GM23248 (cell line): ENCODE measurements around the gene TCP11. TPM values are rescaled to one million over a fixed set of nuclear protein-coding genes. Genes with fewer than 3 reads are reported as not detected.

Experiments
- DNase-seq: peaks from one replicate; pipeline ENCODE4 v3.0.0-alpha.2; 2015
- H2AFZ ChIP-seq: fragments of 200-600 bp; sonication (generic); 2 replicates; pipeline ENCODE4 v1.6.1; 2016; ENCODE audit warnings: antibody characterized with exemption
- H3F3A ChIP-seq: fragments of 200-600 bp; sonication (generic); 2 replicates; pipeline ENCODE4 v1.6.1; 2016; ENCODE audit warnings: mild to moderate bottlenecking, antibody characterized with exemption, mixed run types; ENCODE audit not compliant: insufficient read depth
- H3K27ac ChIP-seq: fragments of 200-600 bp; sonication (generic); 2 replicates; pipeline ENCODE4 v1.5.1; 2016; ENCODE audit warnings: mild to moderate bottlenecking
- H3K27me3 ChIP-seq: fragments of 200-600 bp; sonication (generic); replicated peaks from 2 replicates; pipeline ENCODE4 v1.6.1; 2016; ENCODE audit warnings: mild to moderate bottlenecking; ENCODE audit not compliant: insufficient read depth
- H3K36me3 ChIP-seq: fragments of 200-600 bp; sonication (generic); 2 replicates; pipeline ENCODE4 v1.6.1; 2016; ENCODE audit warnings: low read depth, mild to moderate bottlenecking
- H3K4me1 ChIP-seq: fragments of 200-600 bp; sonication (generic); 2 replicates; pipeline ENCODE4 v1.6.1; 2016; ENCODE audit warnings: mild to moderate bottlenecking; ENCODE audit not compliant: insufficient read depth
- H3K4me2 ChIP-seq: fragments of 200-600 bp; sonication (generic); one replicate; pipeline ENCODE4 v1.6.1; 2016; ENCODE audit warnings: mild to moderate bottlenecking; ENCODE audit not compliant: unreplicated experiment
- H3K4me3 ChIP-seq: fragments of 200-600 bp; sonication (generic); 2 replicates; pipeline ENCODE4 v1.5.1; 2016; ENCODE audit warnings: mild to moderate bottlenecking
- H3K79me2 ChIP-seq: fragments of 200-600 bp; sonication (generic); 2 replicates; pipeline ENCODE4 v1.6.1; 2016; ENCODE audit warnings: mild to moderate bottlenecking; ENCODE audit not compliant: insufficient read depth
- H3K9ac ChIP-seq: fragments of 200-600 bp; sonication (generic); 2 replicates; pipeline ENCODE4 v1.6.1; 2016; ENCODE audit warnings: mild to moderate bottlenecking
- H3K9me2 ChIP-seq: fragments of 200-600 bp; sonication (generic); 2 replicates; pipeline ENCODE4 v1.6.1; 2016; ENCODE audit warnings: mixed run types, mild to moderate bottlenecking, moderate library complexity; ENCODE audit not compliant: insufficient read depth
- H3K9me3 ChIP-seq: fragments of 200-600 bp; sonication (generic); one replicate; pipeline ENCODE4 v1.6.1; 2017; ENCODE audit warnings: low read depth
- H4K20me1 ChIP-seq: fragments of 200-600 bp; sonication (generic); 2 replicates; pipeline ENCODE4 v1.6.0; 2016; ENCODE audit not compliant: insufficient read depth
- EZH2 ChIP-seq: fragments of 200-600 bp; sonication (generic); IDR thresholded peaks from 2 replicates; pipeline ENCODE4 v1.6.1; 2018; ENCODE audit warnings: antibody characterized with exemption, mild to moderate bottlenecking; ENCODE audit not compliant: insufficient read depth, poor library complexity, severe bottlenecking
- EZH2phosphoT487 ChIP-seq: fragments of 200-600 bp; sonication (generic); IDR thresholded peaks from 2 replicates; pipeline ENCODE4 v1.6.1; 2018; ENCODE audit warnings: antibody characterized with exemption, moderate library complexity, mild to moderate bottlenecking, low read depth; ENCODE audit not compliant: insufficient read depth
- WGBS, 2 experiments: methylation state at CpG; one replicate each; pipeline ENCODE4 v1.1.6; 2015 to 2017; ENCODE audit warnings: low lambda C conversion rate in 2 of 2, low coverage in 1 of 2; ENCODE audit errors: missing lambda C conversion rate in 2 of 2; 5-methylcytosine and 5-hydroxymethylcytosine counted together
- in situ Hi-C: fragments of 300-500 bp; cut with MboI; formaldehyde crosslinking; loops from 2 replicates; pipeline ENCODE4 v1.15.0; 2020
- polyA plus RNA-seq: library from polyadenylated mRNA; unstranded; fragments of >200 nt; fragmentation: Nextera tagmentation; extraction: Ambion mirVana; gene quantifications from 2 replicates; pipeline ENCODE4 v1.2.1, GENCODE V29; 2016
- total RNA-seq: library from RNA; depleted of rRNA; stranded (reverse); fragments of >200 nt; shearing (Covaris generic); gene quantifications from 2 replicates; pipeline ENCODE4 v1.2.3, GENCODE V29; 2014

TCP11 gene
- total and polyA plus RNA-seq, 2 experiments from 2014 or later, result not detected

GRCh38 chr6:35087361-35088280 lies 53.5 kb downstream of the TCP11 start:
- TF ChIP-seq EZH2phosphoT487 (no peak), EZH2 (no peak)
- H3K79me2 ChIP-seq, result no peaks in the 10 kb centered on the region
- H3K9me2 ChIP-seq, result no peaks in the 10 kb centered on the region
- no peaks in the 10 kb centered on the region for H3K27me3 ChIP-seq
- peaks cover 31% of the 10 kb centered on the region for H3K4me1 ChIP-seq
- no peak overlapping the region for H3K4me2 ChIP-seq
- no peak overlapping the region for H2AFZ ChIP-seq
- no peak overlapping the region for H3K27ac ChIP-seq
- peaks cover 19% of the 10 kb centered on the region for H3F3A ChIP-seq
- H3K9ac ChIP-seq, result no peak overlapping the region
- DNase-seq, result no peak
- WGBS, 2 experiments, result 81 to 82% methylated on average over 21 to 22 of the region's 22 CpGs
- in situ Hi-C loops, result no loop called here
- no peak overlapping the region for H3K4me3 ChIP-seq
- H4K20me1 ChIP-seq, result no peaks in the 10 kb centered on the region
- no peaks in the 10 kb centered on the region for H3K36me3 ChIP-seq
- no peaks in the 10 kb centered on the region for H3K9me3 ChIP-seq

- Histone ChIP-seq H3K9ac (no peak overlapping the region), H3K4me1 (peaks cover 23% of the 10 kb centered on the region), H3F3A (peaks cover 13% of the 10 kb centered on the region; the same call in 1 of the 2 replicates), H2AFZ (no peak overlapping the region), H3K4me2 (no peak overlapping the region), H3K9me3 (no peaks in the 10 kb centered on the region), H3K27ac (no peak overlapping the region), H3K36me3 (no peaks in the 10 kb centered on the region), H3K79me2 (no peaks in the 10 kb centered on the region), H3K4me3 (no peak overlapping the region), H4K20me1 (no peaks in the 10 kb centered on the region), H3K27me3 (no peaks in the 10 kb centered on the region), H3K9me2 (no peaks in the 10 kb centered on the region)
- in situ Hi-C loops, result no loop called here
- TF ChIP-seq EZH2 (no peak), EZH2phosphoT487 (no peak)
- 85 to 89% methylated on average over 12 of the region's 12 CpGs for WGBS, 2 experiments
- DNase-seq, result no peak
These were observed 54.3 kb downstream of the TCP11 start for GRCh38 chr6:35086636-35087360.

GRCh38 chr6:35086282-35086632 lies 54.9 kb downstream of the TCP11 start:
- WGBS, 2 experiments, result 93 to 95% methylated on average over 10 of the region's 10 CpGs
- in situ Hi-C loops, result no loop called here
- no peaks in the 10 kb centered on the region for H3K9me2 ChIP-seq
- H3K36me3 ChIP-seq, result no peaks in the 10 kb centered on the region
- no peak overlapping the region for H3K4me3 ChIP-seq
- no peak for DNase-seq
- no peak overlapping the region for H2AFZ ChIP-seq
- TF ChIP-seq EZH2phosphoT487 (no peak), EZH2 (no peak)
- H3K27me3 ChIP-seq, result no peaks in the 10 kb centered on the region
- H3K9me3 ChIP-seq, result no peaks in the 10 kb centered on the region
- no peak overlapping the region for H3K9ac ChIP-seq
- no peak overlapping the region for H3K4me2 ChIP-seq
- H4K20me1 ChIP-seq, result no peaks in the 10 kb centered on the region
- no peaks in the 10 kb centered on the region for H3K79me2 ChIP-seq
- peaks cover 17% of the 10 kb centered on the region for H3K4me1 ChIP-seq
- H3K27ac ChIP-seq, result no peak overlapping the region
- H3F3A ChIP-seq, result peaks cover 7% of the 10 kb centered on the region; the same call in 1 of the 2 replicates

- Histone ChIP-seq H3K79me2 (no peaks in the 10 kb centered on the region), H3K4me2 (no peak overlapping the region), H3K9me3 (no peaks in the 10 kb centered on the region), H3F3A (peaks cover under 1% of the 10 kb centered on the region; the same call in 1 of the 2 replicates), H3K27me3 (no peaks in the 10 kb centered on the region), H3K9me2 (no peaks in the 10 kb centered on the region), H3K4me1 (peaks cover 11% of the 10 kb centered on the region), H3K9ac (no peak overlapping the region), H3K36me3 (no peaks in the 10 kb centered on the region), H4K20me1 (no peaks in the 10 kb centered on the region), H2AFZ (no peak overlapping the region), H3K27ac (no peak overlapping the region), H3K4me3 (no peak overlapping the region)
- DNase-seq, result no peak
- 87 to 90% methylated on average over 28 to 30 of the region's 30 CpGs for WGBS, 2 experiments
- TF ChIP-seq EZH2phosphoT487, result no peak
- no peak for TF ChIP-seq EZH2
- in situ Hi-C loops, result no loop called here
These were observed 55.5 kb downstream of the TCP11 start for GRCh38 chr6:35085359-35086281.
